GM12891 (cell line): ENCODE data around the gene IL4R.

Experiments
- DNase-seq: peaks from one replicate; pipeline ENCODE4 v3.0.0; 2011; ENCODE audit warnings: low spot score; ENCODE audit not compliant: insufficient read length
- FAIRE-seq: peaks from 2 replicates; lab custom pipeline; 2011; peaks lifted over from hg19 to GRCh38; lab: Jason Lieb, UNC
- PAX5 ChIP-seq: IDR thresholded peaks from 2 replicates; pipeline ENCODE4 v1.6.1; 2011; ENCODE audit warnings: low read length, moderate library complexity, mild to moderate bottlenecking; ENCODE audit not compliant: insufficient read depth, severe bottlenecking
- POLR2A ChIP-seq: IDR thresholded peaks from 2 replicates; pipeline ENCODE4 v1.6.1; 2011; ENCODE audit warnings: low read depth, low read length, control low read depth
- POLR2AphosphoS5 ChIP-seq: IDR thresholded peaks from 2 replicates; pipeline ENCODE4 v1.6.1; 2011; ENCODE audit warnings: low read depth, low read length, control low read depth
- POU2F2 ChIP-seq: IDR thresholded peaks from 2 replicates; pipeline ENCODE4 v1.6.1; 2011; ENCODE audit warnings: low read depth, mild to moderate bottlenecking, control low read depth, low read length, moderate library complexity
- SPI1 ChIP-seq: IDR thresholded peaks from 2 replicates; pipeline ENCODE4 v1.6.1; 2011; ENCODE audit warnings: low read depth, low read length, control low read depth
- TAF1 ChIP-seq: IDR thresholded peaks from 2 replicates; pipeline ENCODE4 v1.6.1; 2011; ENCODE audit warnings: low read depth, low read length, control low read depth

The IL4R gene

GRCh38 chr16:27400751-27401620 is 87.2 kb downstream of the IL4R start:
- FAIRE-seq (peak; percentile 71), DNase-seq (no peak)
- TF ChIP-seq POLR2A = no peak
- no peak for TF ChIP-seq TAF1
- TF ChIP-seq PAX5 = no peak
- TF ChIP-seq POLR2AphosphoS5 = no peak
- TF ChIP-seq POU2F2 = no peak
- TF ChIP-seq SPI1 = no peak

- FAIRE-seq = peak; percentile 97
- peak; percentile 44 for DNase-seq
- TF ChIP-seq POU2F2 = peak; percentile 52
- TF ChIP-seq PAX5 = no peak
- TF ChIP-seq POLR2AphosphoS5 = peak; percentile 94
- peak; percentile 94 for TF ChIP-seq POLR2A
- TF ChIP-seq SPI1 = peak; percentile 71
- TF ChIP-seq TAF1 = peak; percentile 65
Measured at GRCh38 chr16:27401768-27402568, 88.2 kb downstream of the IL4R start, which contains the start of gene IL21R. Gene IL21R, plus strand, starts transcription at chr16:27402174. Its CDS starts 27,898 bp downstream, at chr16:27430072.

- no peak for TF ChIP-seq POU2F2
- TF ChIP-seq SPI1 = no peak
- no peak; the same call in 1 of the 2 replicates for TF ChIP-seq TAF1
- no peak for TF ChIP-seq POLR2AphosphoS5
- TF ChIP-seq POLR2A = no peak
- TF ChIP-seq PAX5 = no peak
Measured at GRCh38 chr16:27402569-27402963, 88.8 kb downstream of the IL4R start.

GRCh38 chr16:27402964-27403600 is 89.3 kb downstream of the IL4R start:
- DNase-seq (no peak), FAIRE-seq (peak; percentile 83)
- TF ChIP-seq SPI1 (no peak), POU2F2 (no peak), POLR2AphosphoS5 (peak; percentile 55; the same call in 1 of the 2 replicates), TAF1 (peak; percentile 60; the same call in 1 of the 2 replicates), POLR2A (peak; percentile 69), PAX5 (no peak)

More at GRCh38 chr16:27402569-27402963, 88.8 kb downstream of the IL4R start:
- DNase-seq (no peak), FAIRE-seq (no peak)

- DNase-seq = no peak
- no peak; the same call in 1 of the 2 replicates for TF ChIP-seq POLR2AphosphoS5
- TF ChIP-seq POLR2A = no peak
- 0 out of 2 replicates have a peak, but pooled peaks have one; percentile 10 for TF ChIP-seq POU2F2
- no peak for TF ChIP-seq SPI1
- TF ChIP-seq TAF1 = no peak
- no peak for TF ChIP-seq PAX5
- FAIRE-seq = peak; percentile 31
Measured at GRCh38 chr16:27403601-27403992, 89.8 kb downstream of the IL4R start.

- peak; percentile 28; the same call in 1 of the 2 replicates for TF ChIP-seq TAF1
- peak; percentile 82 for TF ChIP-seq POLR2AphosphoS5
- peak; percentile 72 for TF ChIP-seq SPI1
- TF ChIP-seq POLR2A = peak; percentile 79
- TF ChIP-seq POU2F2 = peak; percentile 80; the same call in 1 of the 2 replicates
- TF ChIP-seq PAX5 = no peak
- DNase-seq = no peak
- peak; percentile 90 for FAIRE-seq
Measured at GRCh38 chr16:27404163-27404823, 90.5 kb downstream of the IL4R start.

- FAIRE-seq = peak; percentile 79
- TF ChIP-seq POU2F2 = peak; percentile 56; the same call in 1 of the 2 replicates
- peak; percentile 47 for TF ChIP-seq POLR2A
- TF ChIP-seq PAX5 = no peak
- TF ChIP-seq POLR2AphosphoS5 = peak; percentile 72
Measured at GRCh38 chr16:27405546-27406451, 92.0 kb downstream of the IL4R start.

More at GRCh38 chr16:27405546-27406451, 92.0 kb downstream of the IL4R start:
- DNase-seq = no peak
